Stimulated activated CD4-positive, alpha-beta T cell treated with anti-CD3 and anti-CD28 coated beads, Interleukin-4, amount 100 ng/mL, for 48 hours (primary cell): ENCODE data around the gene SCN1A.
"Not testable (repeated sequence)": the region's sequence is repeated elsewhere in the genome, so short reads cannot be mapped to it uniquely, and the experiment has no call there.

Experiments used
- DNase-seq, 2 donors: peaks; one replicate each; pipeline ENCODE4 v3.0.0-alpha.2; 2020; ENCODE audit warnings: low read depth in 2 of 2

The SCN1A gene

DNA sequence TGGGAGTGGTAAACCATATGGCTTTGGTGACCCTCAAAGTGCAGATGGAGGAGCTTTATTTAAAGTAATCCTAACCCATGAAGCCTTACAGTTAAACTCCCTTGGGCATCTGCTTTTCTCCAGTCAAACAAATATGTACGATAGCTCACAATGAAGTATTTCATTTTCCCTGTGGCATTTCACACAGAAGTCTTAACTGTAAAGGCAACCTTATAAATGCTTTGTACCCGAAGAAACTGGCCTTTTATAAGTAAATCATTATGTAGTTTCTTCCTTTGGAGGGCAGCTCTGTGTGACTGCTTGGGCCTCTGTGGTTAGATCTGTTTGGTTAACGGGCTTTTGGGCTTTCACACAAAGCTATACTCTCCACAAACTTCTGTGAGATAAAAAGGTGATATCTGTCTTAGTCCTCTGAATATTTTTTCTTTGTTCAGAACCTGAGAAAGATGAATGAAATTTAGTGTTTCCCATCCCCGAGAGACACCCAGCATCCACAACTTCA is 46.6 kb downstream of the SCN1A start:
- no peak for DNase-seq

GRCh38 chr2:166074430-166074829 is 53.4 kb downstream of the SCN1A start:
- DNase-seq: no peak

DNA sequence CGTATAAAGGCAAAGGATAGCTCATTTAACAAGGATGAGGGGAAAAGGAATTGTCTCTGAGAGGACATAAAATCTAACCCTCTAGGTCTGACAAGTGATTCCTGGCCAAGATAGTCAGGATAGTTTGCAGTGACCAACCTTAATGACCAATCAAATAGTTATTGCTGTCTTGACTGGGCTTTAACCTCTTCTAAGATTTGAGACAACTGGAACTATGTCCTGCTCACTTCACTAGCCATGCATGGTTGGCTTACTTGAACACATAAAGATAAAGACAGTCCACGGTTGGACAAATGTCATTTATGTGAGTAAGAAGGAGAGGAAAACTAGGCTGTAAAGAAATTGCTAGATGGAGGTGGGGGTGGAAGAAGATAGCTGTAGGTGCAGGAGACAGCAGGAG is 53.8 kb downstream of the SCN1A start:
- DNase-seq: no peak

DNA sequence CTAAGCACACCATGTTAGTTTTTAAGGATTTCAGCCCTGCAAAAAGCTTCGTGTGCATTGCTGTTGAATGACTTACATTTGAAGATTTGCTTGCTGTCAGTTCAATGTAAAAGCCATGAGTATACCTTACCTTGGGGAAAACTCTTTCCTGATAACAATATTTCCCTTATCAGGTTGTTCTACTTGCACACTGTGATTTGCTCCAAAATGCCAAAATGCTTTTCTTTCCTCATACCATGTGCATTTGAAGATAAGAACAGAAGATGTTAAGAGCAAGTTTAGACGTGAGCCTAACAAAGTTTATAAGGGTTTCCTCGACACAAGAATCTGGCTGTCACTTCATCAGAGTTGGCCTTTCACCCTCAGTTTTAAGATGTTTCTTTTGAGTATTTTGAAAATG is 57.6 kb downstream of the SCN1A start:
- DNase-seq: no peak

GRCh38 chr2:166068981-166069380 is 58.8 kb downstream of the SCN1A start:
- no peak for DNase-seq

DNA sequence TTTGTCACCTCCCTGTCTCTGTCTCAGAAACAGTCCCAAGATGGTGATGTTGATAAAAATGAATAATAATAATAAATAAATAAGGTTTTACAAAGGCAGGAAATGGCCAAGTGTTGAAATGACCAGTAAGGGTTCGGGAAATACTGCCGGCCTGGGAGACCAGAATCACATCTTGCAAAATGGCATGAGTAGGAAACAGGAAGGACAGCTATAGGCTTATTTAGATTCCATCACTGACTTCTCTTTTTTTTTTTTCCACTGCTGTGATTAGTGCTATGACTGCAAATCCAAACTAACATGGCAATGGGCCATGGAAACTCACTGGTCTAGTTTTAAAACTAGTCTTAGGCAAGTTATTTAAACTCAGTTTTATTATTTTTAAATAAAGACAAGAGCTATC is 60.6 kb downstream of the SCN1A start:
- DNase-seq: no peak

DNA sequence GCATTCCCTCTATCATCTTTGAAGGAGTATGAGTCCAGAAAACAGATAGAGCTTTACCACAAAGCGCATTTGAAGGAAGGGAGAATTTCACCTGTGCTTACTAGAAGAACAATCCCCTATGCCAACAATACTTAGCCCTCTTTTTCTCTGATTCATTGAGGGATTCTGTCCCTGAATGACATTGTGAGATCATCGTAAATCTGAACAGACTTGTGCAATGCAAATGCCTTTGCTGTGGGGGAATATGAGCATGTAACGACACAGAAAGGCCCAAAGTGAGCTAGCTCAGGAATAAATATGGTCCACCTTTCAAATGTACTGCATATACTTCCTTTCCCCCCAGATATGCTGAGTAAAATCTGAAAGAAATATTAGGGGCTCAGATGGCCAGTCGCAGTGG is 67.6 kb downstream of the SCN1A start:
- no peak for DNase-seq

DNA sequence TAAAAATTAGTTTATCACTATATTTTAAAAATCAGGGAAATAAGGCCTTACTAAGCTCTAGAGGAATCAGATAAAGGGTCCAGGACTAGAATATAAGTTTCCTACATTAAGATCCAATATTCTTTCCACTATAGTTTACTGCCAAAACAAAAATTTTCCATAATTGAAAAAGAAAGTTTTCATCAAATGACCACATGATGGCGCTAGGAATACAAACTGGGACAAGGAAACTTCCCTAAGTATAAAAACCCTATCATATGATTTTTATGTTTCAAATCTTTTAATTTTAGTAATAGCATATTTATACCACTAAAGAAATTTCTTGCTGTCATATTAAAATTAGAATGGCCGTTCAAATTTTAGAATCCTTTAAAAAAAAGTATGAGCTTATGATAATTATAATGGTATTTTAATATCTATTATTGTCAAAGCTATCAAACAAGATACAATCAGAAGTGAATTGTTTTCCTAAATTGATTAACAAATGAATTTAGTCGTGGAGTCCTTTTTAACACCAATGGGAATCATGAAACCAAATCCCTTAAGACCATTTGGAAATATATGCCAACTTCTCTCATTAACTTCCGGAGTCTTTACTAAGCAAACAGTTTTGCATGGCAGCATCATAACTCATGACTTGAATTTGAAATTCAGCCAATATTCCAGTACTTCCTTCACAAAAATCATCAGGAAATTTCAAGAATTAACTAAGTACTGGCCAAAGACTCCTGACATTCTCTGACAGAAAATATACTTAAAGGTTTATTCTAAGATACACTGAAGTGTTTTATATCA is 70.3 kb downstream of the SCN1A start:
- DNase-seq: no peak

DNA sequence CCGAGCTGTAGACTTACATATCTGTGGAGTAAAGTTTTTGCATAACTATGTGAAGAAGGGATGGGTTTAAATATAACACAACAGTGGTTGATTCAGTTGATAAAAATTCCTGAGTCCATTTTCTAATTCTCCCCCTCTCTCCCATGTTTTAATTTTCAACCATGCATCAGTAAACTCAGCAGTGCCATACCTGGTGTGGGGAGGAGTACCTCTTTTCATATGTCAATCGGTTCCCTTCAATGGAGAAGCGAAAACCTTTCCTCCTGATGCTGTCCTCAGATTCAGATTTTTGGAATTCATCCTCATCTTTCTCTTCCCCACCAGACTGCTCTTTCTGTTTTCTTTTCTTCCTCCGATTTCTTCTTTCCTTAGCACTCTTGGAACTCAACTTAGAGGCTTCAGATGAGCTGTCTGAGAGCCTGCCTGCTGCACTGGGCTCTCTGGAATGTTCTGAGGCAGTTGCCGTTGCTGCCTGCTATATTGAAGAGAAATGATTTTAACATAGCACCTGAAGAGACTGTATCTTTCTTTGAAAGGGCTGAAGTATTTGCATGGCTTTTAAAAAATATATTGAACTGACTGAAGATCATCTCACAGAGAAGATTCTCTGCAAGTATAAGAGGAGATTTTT is 82.9 kb downstream of the SCN1A start:
- no peak for DNase-seq

DNA sequence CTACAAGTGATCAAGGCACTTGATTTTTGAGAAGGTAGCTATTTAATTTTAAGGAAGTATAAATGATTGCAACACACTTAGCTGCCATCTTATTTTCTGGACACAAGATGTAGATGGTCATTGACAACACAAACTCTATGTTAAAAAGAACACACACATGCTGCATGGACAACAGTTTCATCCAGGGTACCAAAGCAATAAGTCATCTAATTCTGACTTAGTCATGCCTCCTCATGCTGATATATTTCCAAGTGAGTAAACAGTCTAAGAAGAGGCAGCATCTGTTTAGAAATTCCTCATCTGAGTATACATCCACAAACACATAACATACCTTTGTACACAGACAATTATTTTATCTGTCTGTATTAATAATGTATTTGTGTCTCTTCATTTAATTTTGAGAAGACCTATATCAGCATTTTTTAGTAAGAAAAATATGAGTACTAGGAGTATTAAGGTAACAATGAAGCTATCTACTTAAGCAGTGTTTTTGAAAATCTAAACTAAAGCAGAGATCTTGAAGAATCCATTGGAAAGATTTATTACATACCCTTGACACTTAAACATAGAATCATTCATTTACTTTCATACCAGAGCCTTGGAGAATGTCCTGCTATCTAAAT is 84.9 kb downstream of the SCN1A start:
- DNase-seq: no peak

- DNase-seq: no peak
These were observed 85.5 kb downstream of the SCN1A start for GRCh38 chr2:166042356-166042755.

GRCh38 chr2:166041613-166042012 is 86.2 kb downstream of the SCN1A start:
- DNase-seq: no peak

DNA sequence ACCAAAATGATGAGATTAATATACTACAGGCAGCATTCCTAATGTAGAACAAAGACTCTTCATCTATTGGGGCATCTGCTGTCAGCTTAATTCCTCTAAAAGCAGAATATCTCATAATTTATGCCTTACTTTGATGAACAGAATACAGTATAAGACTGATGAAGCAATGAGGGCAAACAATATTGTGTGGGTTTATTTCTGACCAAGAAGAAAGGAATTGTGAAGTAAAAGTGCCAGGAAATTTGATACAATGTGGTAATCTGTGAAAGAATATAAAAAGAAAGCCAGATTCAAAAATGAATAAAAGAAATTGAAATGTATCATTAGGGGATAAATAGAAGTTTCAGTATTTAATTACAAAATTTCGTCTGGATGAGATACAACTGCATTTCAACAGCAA is 95.5 kb downstream of the SCN1A start:
- DNase-seq: no peak

DNA sequence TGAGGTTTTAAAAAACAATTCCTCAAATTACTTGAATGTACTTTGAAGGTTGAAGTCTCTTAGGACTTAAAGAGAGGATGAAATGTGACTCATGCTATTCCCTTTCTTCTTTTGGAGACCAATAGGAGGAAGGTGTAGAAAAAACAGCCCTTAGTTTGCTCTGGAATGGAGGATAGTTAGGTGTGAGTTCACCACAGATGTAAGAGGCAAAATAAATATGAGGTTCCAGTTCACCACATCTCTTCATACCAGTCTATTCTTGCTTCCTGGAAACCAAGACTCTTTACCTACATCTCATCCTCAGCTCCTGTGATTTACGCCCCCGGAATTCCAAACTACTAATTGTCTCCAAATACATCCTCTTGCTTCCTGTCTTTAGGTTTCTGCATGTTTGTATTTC is 96.8 kb downstream of the SCN1A start:
- no peak for DNase-seq

- no peak for DNase-seq
These were observed 102.5 kb downstream of the SCN1A start for GRCh38 chr2:166025313-166025712.

GRCh38 chr2:166017208-166017607 is 110.6 kb downstream of the SCN1A start:
- no peak for DNase-seq

DNA sequence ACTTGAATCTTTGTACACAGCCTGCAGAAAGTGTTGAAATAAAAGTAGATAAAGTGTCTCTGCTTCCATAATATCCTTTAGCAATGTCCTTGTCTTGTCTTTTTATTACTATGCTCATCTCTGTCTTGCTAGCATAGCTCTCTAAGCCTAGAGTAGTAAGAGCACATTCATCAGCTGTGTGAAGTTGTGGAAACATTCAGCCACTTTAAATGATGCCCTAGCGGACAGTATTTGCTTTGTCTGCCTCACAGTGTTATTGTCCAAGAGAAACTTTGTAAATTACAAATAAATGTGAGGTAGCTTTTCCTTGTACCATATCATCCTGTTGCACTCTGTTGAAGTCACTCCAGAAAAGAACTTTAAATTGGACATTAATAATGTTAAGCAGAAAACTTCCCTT is 113.9 kb downstream of the SCN1A start:
- no peak for DNase-seq

GRCh38 chr2:166011660-166012059 is 116.2 kb downstream of the SCN1A start:
- no peak for DNase-seq

- DNase-seq: no peak
These were observed 127.4 kb downstream of the SCN1A start for GRCh38 chr2:166000401-166000800.

- no peak for DNase-seq
These were observed 137.0 kb downstream of the SCN1A start for GRCh38 chr2:165990846-165991245.

DNA sequence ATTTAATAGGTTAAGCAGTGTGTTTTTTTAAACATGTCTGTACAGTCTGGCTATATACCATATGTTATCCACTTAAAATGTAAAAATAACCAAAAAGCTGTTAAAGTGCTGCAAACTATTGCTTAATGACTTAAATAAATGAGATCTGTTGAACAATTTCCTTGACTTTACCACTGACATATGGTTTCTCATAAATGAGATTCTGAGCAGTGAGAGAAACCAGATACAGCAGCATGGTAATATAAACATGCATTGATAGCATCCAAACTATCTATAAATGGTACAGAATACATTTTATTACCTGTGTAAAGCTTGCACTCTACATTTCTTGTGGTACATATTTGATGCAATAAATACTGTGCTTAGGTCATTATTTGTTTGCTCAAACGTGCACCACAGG is 138.0 kb downstream of the SCN1A start:
- no peak for DNase-seq

- no peak for DNase-seq
These were observed 142.7 kb downstream of the SCN1A start for GRCh38 chr2:165985120-165985519.

DNA sequence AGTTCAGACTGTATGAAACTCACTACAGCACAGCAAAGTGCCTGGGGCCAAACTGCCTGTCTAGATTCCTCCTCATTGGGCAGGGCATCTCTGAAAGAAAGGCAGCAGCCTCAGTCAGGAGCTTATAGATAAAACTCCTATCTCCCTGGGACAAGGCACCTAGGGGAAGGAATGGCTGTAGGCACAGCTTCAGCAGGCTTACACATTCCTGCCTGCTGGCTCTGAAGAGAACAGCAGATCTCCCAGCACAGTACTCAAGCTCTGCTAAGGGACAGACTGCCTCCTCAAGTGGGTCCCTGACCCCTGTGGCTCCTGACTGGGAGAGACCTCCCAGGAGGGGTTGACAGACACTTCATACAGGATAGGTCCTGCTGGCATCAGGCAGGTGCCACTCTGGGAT is 155.7 kb downstream of the SCN1A start:
- not testable (repeated sequence) for DNase-seq
